NOMO-1 treated with dmso at 0.1 percent for 144 hours (cell line): ENCODE results near the gene FMNL2.

Experiments
- DNase-seq: peaks from one replicate; lab custom pipeline; 2025; ENCODE audit not compliant: unreplicated experiment; lab: John Stamatoyannopoulos, UW

Gene FMNL2

DNA sequence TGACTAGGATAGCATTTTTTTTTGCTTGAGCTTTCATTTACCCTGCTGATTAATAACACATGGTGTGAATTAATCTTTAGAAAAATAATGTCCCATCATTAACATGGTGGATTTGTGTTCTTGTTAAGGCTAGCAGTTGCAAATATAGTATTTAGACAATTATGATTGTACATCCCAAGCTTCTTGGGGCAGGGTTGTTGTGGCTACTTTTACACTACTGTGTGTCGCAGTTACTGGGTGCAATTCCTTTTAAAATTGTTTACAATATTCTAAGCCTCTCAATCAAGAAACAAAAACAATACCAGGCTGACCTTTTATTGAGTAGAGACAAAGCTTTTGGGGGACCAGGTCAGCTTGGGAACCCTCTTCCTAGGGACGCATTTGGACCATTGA is 2.5 kb downstream of the FMNL2 start:
- DNase-seq = no peak

DNA sequence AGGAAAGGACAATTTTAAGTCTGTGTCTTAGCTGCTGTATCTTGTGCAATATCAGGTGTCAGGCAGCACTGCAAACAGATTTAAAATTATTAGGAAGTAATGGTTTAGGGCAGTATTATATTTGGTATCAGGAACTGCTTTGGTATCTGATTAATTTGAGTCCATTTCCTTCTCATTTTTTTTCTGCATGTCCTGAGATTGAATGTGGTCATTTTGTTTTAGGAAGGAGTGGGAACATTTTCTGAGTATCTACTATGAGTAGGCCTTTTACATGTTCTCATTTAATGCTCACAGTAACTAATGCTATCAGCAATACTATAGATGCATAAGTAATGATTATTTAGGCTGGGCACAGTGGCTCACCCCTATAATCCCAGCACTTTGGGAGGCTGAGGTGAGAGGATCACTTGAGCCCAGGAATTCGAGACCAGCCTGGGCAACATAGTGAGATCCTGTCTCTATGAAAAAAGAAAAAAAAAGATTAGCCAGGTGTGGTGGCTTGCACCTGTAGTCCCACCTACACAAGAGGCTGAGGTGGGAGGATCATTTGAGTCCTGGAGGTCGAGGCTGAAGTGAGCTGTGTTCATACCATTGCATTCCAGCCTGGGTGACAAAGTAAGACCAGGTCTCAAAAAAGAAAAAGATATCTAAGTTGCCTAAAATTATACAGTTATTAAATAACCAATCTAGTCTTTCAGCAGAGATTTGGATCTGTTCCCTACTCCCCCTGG is 4.7 kb downstream of the FMNL2 start:
- no peak for DNase-seq

DNA sequence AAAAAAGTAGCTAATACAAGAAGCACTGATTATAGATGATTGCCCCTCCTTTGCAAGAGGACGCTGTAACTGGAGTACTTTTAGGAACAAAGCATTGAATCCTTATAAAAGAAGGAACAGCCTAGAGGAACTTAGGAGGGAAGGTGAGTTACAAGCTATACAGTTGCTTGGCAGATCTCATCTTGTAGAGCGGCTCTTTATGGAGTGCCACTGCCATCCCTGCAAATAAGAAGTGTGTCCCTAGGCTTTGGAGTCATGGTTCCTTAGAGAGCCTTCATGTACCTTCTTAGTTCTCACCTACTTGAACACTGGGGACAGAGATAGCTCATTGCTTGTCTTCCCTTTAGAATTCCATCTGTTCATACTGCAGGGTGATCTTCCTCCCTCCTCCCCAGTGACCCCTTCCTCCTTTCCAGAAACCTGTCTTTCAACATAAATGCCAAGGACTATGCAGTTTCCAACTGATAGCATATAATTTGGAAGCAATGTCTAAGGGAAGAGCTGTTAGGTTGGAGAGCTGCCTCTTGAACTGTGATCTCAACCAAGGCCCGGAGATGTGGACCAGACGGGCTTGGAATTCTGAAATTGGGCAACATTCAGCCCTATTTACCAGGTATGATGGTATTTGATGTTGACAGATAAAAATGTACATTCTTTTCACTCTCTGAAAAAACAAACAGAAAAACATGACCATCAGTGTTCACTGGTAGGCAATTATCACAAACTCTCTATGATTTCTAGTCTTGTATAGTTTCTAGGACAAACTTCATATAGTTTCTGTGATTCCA is 7.5 kb downstream of the FMNL2 start:
- DNase-seq = no peak

DNA sequence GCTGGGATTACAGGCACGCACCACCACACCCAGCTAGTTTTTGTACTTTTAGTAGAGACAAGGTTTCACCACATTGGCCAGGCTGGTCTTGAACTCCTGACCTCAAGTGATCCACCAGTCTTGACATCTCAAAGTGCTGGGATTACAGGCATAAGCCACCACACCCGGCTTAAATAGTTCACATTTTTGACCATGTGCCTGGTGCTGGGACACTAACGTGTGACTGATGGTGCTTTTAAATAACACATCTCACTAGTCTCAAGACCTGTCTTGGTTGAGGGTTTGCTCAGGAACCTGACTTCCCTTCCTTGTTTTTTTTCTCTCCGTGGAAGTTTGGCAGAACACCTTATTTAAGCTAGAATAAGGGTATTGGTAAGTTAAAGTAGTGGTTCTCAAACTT is 8.5 kb downstream of the FMNL2 start:
- no peak for DNase-seq

DNA sequence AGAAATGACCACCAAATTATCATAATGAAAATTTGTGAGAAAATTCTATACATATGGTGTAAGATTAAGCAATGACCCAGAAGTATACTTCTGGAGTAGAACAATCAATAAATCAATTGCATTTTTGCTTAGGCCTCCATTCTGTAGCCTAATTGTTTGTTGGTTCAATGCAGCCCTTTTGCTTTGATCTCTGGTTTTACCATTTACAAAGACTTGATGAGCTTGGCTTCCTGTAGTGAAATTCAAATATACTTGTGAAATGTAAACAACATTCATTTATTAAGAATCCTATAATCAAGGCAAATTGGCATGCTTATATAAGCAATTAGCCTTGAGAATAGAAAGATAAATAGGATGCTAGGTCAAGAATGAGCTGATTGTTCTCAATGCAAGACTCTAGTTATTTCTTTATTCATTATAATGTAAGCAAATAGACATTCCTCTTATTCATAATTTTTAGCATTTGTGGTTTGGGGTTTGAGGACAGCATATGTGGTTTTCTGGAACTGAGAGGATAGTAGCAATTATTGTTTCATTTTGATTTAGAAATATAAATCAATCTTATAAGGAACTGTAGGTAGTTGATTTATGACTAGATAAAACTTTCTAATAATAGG is 9.7 kb downstream of the FMNL2 start:
- DNase-seq = no peak

DNA sequence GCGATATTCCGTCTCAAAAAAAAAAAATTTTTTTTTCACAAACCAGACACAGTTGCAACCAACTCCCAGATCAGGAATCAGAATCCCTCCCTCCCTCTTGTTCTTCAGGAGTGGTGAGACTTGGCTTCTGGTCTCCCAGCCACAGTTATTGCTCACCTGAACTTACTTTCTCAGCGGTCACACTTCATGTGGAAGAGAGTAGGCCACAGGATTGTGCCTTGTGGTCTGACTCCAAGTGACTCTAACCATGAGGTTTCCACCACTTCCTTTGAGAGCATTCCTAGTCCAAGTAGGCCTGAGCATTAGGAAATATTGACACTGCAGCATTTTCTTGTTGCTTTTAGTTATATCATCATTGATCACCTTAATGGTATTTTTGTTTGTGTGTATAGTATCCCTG is 12.1 kb downstream of the FMNL2 start:
- no peak for DNase-seq

DNA sequence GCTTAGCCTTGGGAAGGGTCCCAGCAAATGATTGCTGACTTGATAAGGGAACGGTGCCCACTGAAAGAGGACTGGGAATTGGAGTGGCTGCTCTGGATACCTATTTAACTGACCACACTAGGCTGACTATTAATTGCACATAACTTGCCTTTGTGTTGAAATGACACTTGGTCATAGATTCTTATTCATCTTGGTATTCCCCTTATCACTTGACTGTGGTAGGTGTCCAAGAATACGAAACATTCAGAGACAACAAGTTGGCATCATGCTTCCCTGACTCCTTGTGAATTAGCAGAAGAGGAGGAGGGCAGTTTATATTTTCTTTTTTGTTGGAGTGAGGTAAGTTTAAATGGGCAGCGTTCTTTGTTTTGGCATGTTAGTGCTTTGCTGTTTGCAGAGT is 13.4 kb downstream of the FMNL2 start:
- no peak for DNase-seq

DNA sequence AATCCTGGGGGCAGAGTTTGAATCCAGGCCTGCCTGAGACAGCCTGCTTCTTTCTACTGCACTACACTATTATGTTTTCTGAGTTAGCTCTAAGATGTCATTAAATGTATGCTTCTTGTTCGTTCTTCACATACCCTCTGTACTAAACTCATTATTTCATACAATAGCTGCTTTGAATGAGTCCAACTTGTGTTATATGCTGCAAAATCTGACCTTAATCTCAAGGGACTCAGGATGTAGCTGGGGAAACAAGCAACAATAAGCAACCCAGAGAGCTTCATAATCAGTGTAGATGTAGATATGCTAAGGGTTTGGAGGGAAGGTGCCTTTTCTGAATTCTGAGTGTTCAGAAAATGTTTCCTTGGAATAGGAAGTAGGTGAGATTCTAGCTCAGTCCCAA is 14.4 kb downstream of the FMNL2 start:
- DNase-seq = no peak

DNA sequence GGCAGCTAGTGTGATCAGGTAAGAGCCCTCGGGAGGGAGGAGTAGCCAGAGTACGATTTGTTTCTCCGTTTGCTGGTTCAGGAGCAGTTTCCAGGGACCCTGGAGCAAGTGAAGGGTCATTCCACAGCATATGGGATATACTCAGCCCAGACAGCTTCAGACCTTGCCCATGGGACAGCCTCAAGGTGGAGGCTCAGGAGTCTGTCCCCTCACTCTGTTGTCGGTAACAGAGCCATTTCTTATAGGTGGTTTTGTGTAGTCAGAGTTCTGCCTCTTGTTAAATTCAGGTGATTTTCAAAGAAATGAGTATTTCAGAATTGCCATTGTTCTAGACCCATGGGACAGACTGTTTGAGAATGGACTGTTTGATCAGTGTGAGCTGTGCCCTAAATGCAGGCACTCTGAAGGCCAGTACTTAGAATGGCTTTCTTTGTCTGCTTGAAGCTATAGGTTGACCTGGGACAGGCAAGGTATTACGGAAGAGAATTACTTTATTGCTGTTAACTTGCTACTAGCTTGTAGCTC is 15.2 kb downstream of the FMNL2 start:
- DNase-seq = no peak

DNA sequence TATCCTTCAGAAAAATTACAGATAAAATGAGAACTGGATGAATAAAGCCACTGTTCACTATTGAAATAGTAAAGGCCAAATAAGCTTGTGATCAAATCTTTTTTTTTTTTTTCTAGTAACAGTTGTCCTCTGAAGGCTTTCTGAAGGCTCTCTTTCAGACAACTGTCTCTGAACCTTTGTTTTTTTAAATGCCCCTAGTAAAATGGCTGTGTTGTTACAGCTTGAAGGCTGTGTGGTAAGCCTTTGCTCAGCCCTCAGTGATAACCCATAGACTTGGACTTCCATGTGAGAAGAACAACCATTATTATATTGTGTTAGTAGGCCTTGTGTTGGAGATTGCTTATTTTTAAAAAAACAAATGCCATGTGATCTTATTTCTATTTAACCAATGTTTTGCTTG is 17.6 kb downstream of the FMNL2 start:
- DNase-seq = no peak

DNA sequence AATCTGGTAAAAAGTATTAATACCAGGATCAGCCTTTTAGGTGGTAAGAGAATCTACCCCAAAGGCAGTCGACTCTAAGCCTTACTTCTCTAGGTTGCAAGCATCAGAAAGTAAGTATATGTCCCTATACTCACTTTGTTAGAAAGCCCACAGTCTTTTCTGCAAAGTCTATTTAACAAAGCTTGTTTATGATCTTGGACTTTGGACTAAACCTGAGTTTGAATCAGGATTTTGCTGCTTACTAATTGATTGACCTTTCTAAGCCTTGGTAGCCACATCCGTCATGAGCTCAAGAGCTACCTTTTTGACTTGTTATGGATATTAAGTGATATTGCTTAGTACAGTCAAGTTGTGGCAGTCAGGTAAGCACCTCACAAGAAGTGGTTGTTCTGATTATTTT is 18.4 kb downstream of the FMNL2 start:
- DNase-seq = no peak

DNA sequence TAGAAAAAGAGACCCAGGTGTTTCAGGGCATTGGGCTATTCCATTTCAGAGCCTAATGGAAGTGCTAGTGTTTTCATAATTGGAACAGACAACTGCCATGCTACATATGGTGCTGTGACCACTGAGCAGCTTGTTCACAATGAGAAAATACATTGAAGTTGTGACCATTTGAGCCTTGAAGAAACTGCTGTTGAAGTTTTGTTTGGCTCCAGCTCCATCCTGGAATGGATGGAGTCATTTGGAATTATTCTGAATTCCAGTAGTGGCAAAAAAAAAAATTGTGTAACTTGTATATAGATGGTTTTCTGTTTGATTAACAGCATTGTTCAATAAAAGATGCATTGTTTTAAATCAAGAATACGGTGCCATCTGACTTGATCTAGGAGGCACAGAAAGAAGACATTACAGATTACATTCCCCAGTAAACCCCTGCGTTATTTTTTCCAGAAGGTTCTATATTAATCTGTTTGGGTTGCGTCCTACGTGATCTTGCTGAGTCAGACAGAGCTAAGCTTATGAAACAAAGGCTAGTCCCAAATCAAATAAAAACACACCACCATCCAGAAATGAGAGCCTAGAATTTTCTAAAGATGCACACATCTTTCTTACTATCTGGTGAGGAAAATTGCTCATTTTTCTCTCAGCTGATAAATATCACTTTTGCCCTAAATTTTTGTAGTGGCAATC is 19.2 kb downstream of the FMNL2 start:
- DNase-seq = no peak

DNA sequence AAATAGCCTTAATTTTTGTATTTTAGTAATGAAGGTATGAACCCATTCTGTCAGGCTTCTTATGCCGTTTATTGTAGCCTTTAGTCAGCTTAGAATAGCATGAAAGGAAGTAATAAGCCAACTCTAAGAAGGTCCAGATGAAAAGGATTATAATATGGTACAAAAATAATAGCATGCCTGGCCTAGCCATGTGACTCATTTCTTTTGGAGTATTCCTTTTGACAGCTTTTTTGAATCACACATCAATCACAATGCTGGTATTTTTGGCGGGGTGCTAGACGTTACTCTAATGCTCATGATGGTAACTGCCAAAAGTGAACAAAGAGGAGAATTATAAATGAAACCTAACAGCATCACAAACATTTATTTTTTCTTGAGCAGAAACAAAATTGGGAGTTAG is 19.9 kb downstream of the FMNL2 start:
- DNase-seq = no peak

DNA sequence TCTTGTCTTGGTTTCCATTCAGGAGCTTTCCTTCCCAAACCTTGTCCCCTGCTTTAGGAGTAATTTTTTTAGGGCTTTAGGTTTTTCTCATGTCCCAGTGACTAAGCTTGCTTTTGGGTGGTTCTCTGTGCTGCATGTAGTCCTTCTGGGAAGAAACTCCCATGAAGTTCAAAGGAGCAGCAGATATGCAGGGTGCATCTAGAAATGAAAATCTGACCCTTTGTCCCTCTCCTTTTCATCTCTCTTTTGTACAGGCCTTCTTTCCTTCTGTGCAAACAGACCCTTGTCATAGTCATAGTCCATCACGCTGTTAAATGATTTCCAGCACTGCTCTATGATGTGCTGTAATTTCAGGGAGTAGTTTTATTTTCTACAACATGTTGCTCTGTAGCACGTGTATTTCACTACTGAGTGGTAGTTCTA is 20.4 kb downstream of the FMNL2 start:
- DNase-seq = no peak

DNA sequence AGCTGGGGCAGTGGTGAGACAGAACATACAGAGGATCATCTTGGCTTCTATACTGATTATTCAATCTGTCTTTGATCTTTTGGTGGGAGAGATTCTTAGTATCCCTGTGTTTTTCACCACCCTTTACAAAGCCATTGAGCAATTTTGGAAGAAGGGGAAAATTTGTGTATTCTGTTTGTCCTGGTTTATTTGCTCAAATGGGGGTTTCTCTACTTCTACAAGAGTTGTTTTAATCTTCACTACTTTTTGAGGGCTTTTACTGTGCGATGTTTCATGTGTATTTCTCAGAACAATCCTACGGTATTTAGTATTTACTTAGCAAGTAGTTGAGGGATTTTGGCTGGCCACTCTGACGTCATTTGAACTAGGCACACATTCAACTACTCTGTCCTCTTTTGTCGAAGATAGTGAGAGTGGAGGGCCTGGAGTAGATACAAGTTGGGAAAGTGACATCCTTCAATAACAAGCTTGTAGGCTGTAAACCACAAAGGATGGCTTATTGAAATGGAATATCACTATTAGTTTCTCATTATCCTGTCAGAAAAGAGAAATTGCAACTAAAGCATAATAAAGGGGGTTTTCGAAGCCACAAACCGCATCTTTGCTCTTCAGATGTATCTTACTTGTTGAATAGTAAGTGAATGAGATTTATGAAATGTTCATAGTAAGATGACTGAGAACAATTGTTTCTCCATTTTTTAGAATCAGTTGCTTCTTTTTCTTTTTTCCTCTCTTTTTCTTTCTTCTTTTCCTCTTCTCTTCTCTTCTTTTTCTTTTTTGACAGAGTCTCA is 24.8 kb downstream of the FMNL2 start:
- DNase-seq = no peak

DNA sequence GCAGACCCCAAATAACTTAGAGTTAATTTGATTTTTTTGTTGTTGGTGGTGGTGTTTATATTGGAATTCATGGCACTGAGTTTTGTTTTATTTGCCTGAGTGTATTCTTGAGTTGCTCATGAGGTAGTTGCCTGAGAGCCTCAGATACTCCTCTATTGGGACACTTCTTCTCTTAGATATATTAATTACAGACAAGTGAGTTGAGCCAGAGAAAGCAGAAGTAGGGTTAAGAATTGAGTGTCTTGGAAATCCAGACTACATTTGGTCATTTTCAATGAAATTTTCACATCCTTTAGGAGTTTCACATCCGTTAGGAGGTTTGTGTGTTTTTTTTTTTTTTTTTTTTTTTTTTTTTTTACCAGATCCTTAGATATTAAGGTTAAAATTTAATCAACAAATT is 29.0 kb downstream of the FMNL2 start:
- DNase-seq = peak; percentile 23

DNA sequence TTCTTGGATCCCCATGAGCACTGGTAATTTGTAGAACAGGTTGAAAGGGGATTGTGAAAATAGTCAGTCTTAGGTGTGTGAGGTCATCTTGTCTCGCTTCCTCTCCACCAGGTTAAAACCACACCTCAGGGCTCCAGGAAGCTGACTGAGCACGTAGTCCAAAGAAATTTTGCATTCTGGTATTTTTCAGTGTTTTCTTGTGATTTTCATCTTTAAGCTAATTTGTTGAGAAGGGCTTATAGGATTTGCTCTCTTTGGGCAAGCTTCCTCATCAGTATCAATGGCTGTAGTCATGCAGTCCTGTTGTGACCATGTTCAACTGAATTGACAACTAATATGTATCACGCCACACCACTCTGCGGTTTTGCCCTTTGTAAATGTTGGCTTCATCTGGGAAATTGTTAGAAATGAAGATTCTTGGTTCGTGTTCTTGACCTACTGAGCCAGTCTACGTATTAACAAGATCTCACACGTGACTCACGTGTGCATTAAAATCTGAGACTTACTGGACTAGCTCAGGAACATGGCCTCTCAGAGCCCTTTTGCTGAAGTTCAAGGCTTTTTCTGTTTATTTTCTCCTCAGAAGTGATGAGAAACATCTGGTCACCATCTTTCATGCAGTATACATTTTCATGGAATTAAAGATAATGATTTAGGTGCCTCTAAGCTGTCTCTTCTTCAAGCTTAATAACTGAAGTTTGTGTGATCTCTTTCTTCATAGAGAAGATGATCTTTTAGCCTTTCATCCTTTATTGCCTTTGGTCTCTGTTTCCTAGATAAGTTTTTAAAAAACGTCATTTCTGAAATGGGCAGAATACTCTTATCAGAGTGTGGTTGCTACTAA is 32.8 kb downstream of the FMNL2 start:
- no peak for DNase-seq

DNA sequence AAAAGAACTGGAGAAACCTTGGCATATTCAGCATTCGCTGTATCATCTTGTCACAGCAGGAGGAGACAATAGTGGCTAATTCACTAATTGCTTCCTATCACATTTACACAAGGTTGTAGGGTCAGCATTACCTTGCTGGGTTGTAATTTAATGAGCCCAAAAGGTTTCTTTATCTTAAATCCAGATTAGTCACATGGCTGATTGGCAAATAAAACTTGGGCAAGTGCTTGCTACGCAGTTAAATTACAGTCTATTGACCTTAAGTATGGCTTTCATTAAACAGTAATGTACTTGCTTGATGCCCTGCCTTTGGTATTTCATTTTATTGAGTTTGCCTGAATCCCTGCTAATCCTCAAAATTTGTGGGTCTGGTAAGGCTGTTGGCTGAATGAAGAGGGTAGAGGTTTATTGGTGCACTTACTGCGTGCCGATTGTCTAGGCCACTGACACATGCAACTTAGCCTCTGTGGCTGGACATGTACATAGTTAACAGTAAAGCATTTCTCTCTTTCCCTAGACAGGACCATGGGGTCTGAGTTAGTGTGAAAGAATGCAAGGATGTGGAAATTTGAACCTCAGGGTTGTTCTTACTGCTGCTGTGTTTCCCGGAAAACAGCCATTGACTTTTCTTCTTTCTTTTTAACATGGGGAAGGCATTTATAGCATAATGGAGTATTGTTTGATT is 34.3 kb downstream of the FMNL2 start:
- DNase-seq = no peak

DNA sequence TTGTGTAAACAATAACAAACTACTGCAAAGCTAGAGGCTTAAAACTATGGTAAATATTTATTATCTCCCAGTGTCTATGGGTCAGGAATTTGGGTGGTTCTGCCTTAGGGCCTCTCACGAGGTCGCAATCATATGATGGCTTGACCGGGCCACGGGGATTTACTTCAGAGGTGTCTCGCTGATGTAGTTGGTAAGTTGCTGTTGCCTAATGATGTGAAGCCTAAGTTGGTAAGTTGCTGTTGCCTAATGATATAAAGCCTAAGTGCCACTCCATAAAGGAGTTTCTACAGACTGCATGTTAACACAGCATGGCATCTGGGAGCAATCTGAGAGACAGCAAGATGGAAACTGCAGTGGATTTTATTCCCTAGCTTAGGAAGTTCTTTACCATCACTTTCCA is 35.8 kb downstream of the FMNL2 start:
- no peak for DNase-seq
